GM18526 (cell line): ENCODE data around the gene CBX3.

Experiments used
- POLR2A ChIP-seq: IDR thresholded peaks from 3 replicates; pipeline ENCODE4 v1.6.1; 2011; ENCODE audit not compliant: insufficient read length; ENCODE audit errors: extremely low read depth

The CBX3 gene

GRCh38 chr7:26201247-26202018 is at the start of gene CBX3:
Gene CBX3 (plus strand): TSS chr7:26201745. CDS start chr7:26202999, 1,254 bp downstream.
- TF ChIP-seq POLR2A: peak; percentile 85

- peak; percentile 74 for TF ChIP-seq POLR2A
Observed at GRCh38 chr7:26151953-26152781, 49.4 kb upstream of the CBX3 start, which contains the start of gene NFE2L3. Gene NFE2L3 (plus strand): TSS chr7:26152198. CDS start chr7:26152499, 301 bp downstream.

- TF ChIP-seq POLR2A: no peak
Observed at GRCh38 chr7:26153241-26153822, 48.2 kb upstream of the CBX3 start.

- peak; percentile 44 for TF ChIP-seq POLR2A
Observed at GRCh38 chr7:26153823-26154783, 47.4 kb upstream of the CBX3 start.

GRCh38 chr7:26155531-26156375 is 45.8 kb upstream of the CBX3 start:
- TF ChIP-seq POLR2A: no peak

GRCh38 chr7:26156451-26157420 is 44.8 kb upstream of the CBX3 start:
- TF ChIP-seq POLR2A: no peak

- TF ChIP-seq POLR2A: no peak
Observed at GRCh38 chr7:26157520-26158105, 43.9 kb upstream of the CBX3 start.

- TF ChIP-seq POLR2A: no peak
Observed at GRCh38 chr7:26159243-26159642, 42.3 kb upstream of the CBX3 start.

GRCh38 chr7:26160896-26161295 is 40.6 kb upstream of the CBX3 start:
- TF ChIP-seq POLR2A: no peak

- TF ChIP-seq POLR2A: no peak
Observed at GRCh38 chr7:26162431-26162830, 39.1 kb upstream of the CBX3 start.

GRCh38 chr7:26165950-26166683 is 35.4 kb upstream of the CBX3 start:
- TF ChIP-seq POLR2A: no peak
